ENCODE results near the gene IRX4.
"Not testable (repeated sequence)": the region's sequence is repeated elsewhere in the genome, so short reads cannot be mapped to it uniquely, and the experiment has no call there.

IRX4 gene

DNA sequence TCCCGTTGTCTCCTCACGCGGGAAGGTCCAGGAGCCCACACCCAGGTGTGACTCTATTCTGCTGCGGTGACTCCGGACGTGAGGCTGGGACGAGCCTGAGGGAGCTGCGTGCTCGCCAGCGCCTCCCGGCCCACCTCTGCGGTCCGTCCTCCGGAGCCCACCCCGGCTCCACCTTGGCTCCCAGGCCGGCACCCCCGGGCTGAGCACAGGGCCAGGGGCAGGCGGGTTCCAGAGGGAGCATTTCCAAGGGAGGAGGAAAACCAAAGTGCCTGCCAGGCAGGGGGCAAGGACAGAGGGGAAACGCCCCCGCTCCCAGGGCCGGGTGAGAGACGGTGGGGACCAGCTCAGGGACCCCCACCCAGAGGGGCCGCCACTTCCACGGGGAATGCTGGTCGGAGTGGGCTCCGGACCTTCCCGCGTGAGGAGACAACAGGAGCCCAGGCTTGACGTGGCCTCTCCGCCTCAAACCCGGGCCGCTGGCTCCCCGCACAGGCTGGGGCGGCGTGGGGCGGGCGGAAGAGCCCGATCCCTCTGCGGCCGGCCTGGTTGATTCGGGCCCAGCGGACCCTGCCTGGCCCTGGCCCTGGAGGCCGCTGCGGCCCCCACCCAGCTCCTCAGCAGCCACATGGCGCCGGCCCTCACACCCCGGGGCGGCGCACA is 26.0 kb downstream of the IRX4 start:
- DNase-seq: no peak

DNA sequence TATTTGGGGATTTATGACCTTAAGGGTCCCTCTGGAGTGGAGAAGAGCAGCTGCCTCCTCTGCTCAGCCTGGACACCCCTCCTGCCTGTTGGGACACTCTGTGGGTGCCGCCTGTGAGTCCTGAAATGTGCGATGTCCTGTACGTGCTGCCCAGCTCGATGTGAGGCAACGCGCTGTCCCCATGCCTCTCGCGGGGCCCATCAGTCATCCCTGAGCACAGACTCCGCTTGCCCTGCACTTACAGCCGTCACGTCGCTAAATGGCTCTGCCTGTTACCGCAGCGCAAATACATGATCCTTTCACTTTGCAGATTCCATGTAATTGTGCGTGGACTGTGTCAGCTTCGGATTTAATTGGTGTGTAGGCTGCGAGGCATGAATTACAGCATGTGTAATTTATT is 27.1 kb downstream of the IRX4 start:
- no peak for DNase-seq

DNA sequence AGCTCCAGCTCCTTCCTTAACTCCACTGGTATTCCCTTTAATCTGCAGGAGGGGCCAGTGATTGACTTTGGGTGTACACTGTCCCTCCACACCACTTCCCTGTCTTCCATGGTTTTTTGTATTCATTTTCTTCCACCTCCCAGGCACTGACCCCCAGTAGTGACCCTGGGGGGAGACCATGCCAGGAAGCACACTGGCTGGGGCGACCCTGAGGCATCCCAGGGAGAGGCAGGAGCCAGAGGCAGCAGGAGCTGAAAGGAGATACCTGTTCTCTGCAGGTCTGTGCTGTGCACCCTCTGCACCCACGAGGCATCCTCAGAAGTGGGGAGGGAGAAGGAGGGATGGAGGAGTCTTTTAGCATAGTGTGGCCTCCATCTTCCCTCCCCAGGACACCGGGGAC is 27.6 kb downstream of the IRX4 start:
- no peak for DNase-seq

DNA sequence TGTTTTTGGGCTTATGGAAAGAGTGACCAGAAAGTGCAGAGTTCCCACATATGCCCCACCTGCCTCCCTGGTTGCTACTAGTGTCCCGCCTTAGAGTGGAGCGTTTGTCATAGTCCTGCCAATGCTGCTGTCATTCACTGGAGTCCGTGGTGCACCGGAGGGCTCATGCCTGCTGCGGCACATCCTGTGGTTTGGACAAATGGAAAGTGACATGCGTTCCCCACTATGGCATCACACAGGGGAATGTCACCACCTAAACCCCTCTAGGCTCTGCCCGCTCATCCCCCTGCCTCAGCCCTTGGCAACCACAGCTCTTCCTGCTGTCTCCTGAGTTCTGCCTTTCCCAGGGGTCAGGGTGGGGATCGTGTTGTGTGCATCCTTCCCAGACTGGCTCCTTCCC is 29.2 kb downstream of the IRX4 start:
- DNase-seq: no peak

DNA sequence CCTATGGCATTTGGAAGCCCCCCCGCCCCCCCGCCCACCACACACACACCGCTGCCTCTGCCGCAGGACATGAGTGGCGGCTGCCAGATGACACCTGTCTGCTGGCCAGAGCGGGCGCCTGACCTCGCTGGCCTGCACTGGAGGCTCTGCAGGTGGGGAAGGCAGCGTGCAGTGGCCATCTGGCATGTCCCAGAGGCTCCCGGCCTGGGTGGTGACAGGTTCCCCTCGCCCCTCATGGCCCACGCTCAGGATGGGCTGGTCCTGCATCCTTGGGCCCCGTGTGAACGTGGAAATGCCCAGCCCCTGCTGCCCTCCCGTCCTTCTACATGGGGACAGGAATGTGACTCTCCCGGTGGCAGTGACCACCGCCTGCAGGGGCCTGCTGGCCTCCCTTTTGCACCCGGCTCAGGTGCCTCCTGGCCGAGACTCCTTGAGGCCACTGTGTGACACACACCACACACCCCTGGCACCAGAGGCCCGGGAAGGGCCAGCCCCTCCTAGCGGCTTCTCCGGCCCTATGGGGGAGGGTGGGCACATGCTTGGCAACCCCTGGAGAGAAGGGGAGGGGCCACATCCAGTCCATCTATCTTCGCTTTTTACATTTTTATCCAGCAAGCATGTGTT is 30.3 kb downstream of the IRX4 start:
- no peak for DNase-seq

DNA sequence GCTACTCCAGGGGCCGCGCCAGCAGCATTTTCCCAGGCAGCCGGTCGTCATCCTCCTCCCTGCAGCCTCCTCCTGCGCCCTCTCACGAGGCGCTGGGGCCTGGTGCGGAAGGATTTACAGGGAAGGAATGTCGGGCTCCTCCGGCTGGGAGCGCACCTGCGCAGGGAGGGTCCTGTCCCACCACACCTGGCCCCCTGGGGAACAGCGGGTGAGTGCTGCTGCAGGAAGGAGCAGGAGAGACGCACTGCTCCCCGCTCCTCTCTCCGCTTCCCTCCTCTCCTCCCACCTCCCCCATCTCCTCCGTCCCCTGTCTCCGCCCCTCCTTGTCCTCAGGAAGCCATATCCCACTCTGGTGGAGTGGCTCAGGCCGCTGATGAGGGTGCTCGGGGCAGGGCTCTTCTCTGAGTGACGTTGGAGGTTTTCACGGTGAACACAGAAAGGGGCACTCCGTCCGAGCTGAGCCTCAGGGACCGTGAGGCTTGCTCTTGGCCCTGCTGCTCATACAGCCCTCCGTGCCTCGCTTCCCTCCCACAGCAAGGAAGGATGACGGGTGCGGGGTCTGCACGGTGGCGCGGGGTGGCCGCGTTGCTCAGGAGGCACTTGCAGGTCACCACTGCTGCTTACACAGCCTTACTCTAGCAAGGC is 31.3 kb downstream of the IRX4 start:
- DNase-seq: no peak

DNA sequence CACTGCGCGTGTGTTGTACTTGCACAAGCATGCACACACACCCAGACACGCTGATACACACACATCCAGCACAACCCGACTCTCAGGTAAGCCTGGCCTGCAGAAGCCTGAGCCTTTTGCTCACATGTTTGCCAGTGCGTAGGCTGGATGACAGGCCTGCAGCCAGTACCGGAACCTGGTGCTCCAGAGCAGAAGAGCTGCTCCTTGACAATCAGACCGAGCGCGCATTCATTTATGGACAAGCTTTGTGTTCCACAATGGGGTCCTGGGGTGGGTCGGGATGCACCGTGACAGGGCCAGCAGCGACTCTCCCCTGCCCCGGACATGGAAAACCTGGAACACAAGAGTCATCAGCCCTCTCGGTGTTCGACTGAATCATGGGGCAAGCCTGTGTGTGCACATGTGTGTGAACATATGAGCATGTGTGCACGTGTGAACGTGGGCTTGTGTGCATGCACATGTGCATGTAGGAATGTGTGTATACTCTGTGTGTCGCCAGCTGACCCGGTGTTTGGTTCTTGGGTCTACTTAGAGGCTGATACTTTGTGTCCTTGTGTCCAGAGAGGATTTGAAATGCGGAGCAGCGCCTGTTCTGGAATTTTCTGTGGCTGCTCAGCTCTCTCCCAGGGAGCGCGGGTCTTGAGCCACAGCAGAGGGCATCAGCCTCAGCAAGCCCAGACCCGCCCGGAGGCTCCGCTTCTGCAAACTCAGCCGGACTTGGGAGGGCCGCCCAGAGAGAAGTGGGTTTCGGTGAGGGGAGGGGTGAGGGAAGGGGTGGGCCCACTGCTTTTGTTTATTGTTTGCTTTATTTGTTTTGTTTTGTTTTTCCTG is 32.2 kb downstream of the IRX4 start:
- no peak for DNase-seq

DNA sequence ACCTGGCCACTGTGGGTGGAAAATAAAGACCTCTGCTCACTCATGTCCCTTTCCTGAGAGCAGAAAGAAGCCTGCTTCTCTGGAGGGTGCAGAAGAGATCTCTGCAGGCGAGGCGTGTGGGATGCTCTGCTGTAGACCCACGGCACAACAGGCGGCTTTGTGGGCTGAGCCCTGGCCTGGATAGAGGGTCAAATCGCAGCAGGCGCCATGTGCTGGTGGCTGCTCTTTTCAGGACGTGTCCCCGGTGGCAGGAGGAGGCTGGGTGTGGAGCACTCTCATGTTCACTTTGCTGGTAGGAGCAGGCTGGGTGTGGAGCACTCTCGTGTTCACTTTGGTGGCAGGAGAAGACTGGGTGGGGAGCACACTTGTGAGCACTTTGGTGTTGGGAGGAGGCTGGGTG is 35.1 kb downstream of the IRX4 start:
- DNase-seq: no peak

DNA sequence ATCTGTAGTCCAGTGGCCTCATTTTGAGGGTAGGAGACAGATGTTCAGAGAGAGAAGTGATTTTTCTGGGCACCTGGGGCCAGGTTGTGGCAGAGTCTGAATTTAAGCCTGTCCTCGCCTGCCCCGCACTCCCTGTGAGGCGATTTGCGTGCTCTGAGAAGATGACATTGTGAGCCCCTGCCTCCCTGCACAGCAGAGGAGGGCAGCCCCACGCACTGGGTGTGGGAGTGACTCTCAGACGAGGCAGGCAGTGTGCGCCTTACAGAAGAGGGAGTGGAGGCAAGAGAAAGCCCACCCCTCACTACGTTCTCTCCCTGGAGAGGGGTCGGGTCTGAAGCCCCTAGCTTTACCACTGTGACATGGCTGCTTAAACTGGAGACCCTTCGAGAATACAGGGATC is 35.7 kb downstream of the IRX4 start:
- DNase-seq: no peak

DNA sequence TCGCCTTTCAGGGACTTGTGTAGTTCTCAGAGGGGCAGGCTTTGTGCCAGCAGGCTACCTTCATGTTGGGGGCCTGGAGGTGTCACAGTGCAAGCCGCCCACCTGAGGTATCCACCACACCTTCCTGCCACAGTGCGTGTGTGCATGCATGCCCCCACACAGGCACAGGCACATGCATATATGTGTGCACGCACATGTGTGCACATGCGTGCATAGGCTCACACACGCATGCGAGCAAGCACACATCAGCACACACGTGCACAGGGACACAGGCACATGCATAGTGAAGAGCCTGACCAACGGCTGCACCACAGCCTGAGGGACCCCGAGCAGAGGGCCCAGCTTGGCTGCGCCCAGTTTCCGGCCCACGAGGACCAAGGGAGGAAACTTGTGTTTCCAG is 36.1 kb downstream of the IRX4 start:
- no peak for DNase-seq

DNA sequence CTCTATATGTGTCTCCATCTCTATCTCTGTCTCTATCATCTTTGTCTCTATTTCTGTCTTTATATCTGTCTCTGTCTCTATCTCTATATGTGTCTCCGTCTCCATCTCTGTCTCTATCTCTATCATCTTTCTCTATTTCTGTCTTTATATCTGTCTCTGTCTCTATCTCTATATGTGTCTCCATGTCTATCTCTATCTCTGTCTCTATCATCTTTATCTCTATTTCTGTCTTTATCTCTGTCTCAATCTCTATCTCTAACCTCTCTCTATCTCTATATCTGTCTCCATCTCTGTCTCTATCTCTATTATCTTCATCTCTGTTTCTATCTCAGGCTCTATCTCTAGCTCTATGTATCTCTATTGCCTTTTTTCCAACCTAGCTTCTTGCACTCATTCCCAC is 37.0 kb downstream of the IRX4 start:
- DNase-seq: no peak

DNA sequence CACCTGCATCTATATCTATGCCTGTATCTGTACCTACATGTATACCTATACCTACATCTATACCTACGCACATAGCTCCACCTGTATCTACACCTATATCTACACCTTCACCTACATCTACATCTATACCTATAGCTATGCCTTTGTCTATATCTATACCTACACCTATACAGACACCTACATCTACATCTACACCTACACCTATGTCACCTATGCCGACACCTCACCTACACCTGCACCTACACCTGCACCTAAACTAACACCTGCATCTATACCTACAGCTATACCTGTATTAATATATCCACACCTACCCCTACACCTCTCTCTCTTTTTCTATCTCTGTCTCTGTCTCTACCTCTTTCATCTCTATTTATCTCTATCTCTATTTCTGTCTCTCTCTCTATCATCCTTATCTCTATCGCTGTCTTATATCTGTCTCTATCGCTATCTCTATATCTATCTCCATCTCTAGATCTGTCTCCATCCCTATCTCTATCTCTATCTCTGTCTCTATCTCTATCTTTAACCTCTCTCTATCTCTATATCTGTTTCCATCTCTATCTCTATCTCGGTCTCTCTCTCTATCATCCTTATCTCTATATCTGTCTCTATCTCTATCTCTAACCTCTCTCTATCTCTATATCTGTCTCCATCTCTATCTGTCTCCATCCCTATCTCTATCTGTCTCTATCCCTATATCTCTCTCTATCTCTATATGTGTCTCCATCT is 37.9 kb downstream of the IRX4 start:
- no peak for DNase-seq

DNA sequence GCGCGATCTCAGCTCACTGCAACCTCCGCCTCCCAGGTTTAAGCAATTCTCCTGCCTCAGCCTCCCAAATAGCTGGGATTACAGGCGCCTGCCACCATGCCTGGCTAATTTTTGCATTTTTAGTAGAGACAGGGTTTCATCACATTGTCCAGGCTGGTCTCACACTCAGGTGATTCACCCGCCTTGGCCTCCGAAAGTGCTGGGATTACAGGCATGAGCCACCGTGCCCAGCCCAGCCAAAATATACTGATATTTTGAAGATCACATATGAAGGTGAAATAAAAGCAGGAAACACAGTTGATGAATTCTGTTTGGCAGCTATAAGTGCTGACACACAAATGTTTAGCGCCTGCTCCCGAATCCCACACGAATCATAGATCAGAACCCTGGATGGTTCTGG is 39.0 kb downstream of the IRX4 start:
- DNase-seq: not testable (repeated sequence)

DNA sequence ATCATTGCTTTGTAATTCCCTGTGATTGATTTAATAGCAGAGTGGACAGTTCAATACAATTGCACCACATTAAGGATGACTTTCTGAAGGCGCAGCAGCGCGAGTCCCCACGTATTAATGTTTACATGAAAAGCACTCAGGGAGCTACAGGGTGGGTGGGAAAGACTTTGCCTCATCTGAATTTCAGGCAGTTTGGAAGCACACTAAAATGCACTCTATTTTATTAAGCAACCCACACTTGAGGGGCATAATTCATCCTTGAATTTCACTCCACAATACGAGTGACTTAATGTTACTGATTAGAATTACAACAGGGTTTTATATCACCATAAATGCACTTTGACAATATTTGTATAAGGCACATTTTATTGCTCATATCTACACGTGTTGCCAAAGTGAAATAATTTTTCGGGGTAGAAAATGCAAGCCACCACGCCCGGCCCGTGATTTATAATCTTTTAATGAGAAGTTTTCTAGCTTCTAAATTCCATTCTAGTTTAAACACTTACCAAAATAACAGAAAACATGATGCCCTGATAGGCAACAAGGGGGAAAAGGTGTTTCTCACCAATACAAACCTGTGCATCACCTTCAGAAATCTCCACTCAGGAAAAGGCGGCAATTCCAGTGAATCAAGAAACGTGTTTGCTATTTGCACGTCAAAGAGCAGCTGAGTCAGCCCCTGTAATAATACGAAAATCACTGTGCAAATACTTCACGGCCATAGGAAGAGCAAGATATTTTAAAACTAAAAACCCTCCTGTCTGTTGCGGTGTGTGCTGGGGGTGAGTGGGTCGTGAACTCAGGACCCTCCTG is 40.5 kb downstream of the IRX4 start:
- DNase-seq: no peak

DNA sequence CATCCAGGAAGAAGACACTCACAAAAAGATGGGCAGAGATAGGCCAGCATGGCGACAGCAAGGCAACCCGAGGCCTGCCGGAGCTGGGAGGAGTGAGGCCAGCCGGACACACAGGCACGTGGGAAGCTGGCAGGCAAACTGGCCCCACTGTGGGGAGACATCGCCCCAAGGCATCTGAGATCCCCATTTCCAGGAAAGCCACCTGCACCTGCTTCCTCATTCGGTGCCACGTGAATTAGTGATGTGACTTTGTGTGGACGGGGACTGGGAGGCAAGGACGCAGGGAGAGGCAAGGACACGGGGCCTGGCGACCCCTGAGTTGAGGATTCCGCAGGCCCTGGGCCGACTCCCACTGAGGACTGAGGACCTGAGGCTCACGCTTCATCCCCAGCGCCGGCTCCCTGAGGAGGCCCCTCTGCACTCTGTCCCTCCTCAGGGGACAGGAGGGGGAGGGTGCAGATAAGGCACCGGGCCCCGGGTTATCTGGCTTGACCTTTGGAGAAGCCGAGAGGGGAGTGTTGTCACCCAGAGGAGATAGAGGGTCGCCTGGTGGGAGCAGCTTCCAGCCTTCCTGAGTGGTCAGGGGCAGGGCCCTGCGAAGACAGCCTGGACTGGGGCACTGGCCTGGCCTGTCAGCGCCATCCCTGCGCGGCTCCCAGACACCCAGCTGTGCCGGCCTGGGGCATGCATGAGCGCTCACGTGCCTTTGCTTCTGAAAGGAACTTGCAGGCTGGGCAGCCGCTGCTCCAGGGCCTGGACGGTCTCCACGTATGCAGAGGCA is 41.8 kb downstream of the IRX4 start:
- DNase-seq: no peak

DNA sequence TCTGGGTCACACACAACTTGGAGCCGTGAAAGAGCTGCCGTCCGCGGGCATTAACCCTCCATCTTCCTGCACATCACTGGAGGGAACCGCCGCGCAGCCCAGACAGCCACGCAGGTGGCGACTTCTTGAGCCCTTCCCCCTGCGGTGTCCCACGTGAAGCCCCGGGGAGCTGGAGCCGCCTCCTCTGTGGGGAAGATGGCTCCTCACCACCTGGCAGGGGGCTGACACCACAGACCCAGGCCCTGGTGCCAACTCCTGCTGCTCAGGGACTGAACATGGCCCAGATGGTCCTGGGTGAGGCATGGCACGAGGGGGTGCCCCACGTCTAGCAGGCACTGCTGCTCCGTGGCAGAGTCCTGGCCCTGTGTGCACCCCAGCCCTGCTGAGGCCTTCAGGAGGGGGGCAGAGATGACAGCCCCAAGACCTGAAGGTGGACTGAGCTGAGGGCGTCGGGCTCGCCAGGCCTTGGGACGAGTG is 42.6 kb downstream of the IRX4 start:
- no peak for DNase-seq

DNA sequence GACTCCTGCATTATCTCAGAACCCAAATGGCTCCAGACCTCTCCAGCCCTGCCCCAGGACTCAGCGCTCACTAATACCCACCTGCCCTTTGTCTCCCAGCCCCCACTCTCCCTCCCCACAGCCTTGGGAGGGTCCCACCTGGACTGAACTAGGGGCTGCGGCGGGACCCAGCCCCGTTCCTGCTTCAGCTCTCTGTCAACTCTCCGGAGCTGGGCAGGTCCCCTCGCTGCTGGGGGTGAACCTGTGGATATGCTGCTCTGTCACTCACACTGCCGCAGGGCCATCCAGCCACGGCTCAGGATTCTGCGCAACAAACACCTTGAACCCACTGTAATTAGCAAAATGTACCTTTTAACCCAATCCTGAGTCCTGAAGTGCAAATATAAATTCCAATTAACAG is 44.7 kb downstream of the IRX4 start:
- no peak for DNase-seq

DNA sequence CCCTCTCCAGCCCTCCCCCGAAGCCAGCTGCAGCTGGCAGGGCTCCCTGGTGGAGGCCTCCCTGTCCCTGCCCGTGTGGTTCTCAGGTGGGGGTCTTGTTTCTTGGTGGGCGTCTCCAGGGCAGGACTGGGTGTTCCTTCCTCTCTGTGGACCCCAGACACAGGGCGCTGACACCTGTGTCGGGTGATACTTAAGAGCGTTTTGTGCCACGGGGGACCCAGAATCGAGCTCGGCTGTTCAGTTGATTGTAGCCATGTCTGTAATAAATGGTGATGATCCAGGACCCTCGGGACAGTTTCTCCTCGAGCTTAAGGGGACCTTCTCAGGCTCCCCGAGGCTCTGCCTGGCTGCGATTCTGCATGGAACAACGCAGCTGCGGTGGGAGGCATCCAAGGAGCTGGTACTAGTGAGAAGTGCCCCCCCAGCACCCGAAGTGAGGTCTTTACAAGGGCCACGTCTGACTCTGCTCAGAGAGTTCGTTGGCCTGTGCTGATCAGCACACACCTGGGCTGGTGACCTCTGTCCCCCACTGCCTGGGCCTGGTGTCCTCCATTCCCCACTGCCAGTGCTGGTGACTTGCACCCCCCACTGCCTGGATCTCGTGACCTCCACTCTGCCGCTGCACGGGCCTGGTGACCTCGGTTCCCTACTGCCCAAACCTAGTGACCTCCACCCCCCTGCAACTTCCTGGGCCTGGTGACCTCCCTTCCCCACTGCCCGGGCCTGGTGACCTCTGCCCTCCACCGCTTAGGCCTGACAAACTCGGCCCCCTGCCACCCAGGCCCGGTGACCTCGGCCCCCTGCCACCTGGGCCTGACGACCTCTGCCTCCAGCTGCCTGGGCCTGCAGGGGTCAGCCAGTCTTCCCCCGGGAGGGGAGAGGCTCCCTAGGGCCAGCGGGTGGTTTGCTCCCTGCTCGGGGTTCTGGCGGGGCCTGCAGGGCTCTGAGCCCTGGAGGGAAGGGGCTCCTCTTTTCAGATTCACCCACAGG is 45.5 kb downstream of the IRX4 start:
- no peak for DNase-seq

DNA sequence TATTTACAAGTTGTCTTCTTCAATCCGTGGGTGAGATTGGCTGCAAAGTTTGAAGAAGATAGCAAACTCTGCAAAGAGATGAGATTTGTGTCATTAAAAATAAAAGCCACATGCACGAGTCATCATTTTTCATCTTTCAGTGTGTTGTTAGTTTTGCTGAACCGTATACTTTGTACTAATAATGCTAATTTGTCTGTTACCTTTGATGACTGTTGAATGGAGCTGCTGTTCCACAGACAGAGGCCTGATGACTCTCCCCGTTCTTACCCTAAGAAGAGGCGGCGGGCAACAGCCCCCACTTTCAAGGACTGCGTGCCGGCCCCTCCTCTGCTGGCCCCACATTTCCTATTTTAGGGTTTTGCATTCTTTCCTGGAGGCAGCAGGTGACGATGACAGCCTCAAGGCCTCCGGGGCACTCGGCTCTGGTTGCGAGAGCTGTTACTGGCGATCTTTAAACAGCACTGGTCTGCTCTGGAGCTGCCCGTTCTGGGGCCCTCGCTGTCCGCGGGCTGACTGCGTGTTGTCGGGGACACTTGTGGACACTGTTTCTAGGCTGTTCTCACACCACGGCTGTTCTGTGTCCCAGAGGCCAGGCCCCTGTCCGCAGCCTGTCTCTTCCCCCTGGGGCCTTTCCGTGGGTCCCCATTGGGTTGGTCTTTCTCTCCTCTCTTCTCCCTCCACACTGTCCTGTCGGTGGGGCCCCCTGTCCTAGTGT is 46.4 kb downstream of the IRX4 start:
- no peak for DNase-seq

Data from activated CD8-positive, alpha-beta memory T cell treated with anti-CD3 and anti-CD28 coated beads, Interleukin-2, amount 50 U/mL, for 48 hours (primary cell).